Cerebellar cortex (tissue), 1 donor: ENCODE data around the gene SLC7A9.
"Not testable (repeated sequence)": the region's sequence is repeated elsewhere in the genome, so short reads cannot be mapped to it uniquely, and the experiment has no call there.

ENCODE experiments used
- DNase-seq: peaks from one replicate; pipeline ENCODE4 v3.0.0-alpha.2; 2015; ENCODE audit warnings: low spot score

The SLC7A9 gene

GRCh38 chr19:32881766-32882165 lies 12.2 kb upstream of the SLC7A9 start:
- DNase-seq: no peak

GRCh38 chr19:32880622-32881021 lies 11.1 kb upstream of the SLC7A9 start:
- DNase-seq: no peak

- DNase-seq: no peak
Measured at GRCh38 chr19:32879741-32880140, 10.2 kb upstream of the SLC7A9 start.

- DNase-seq: no peak
Measured at GRCh38 chr19:32878988-32879387, 9.4 kb upstream of the SLC7A9 start.

GRCh38 chr19:32877977-32878745 lies 8.6 kb upstream of the SLC7A9 start:
- no peak for DNase-seq

DNA sequence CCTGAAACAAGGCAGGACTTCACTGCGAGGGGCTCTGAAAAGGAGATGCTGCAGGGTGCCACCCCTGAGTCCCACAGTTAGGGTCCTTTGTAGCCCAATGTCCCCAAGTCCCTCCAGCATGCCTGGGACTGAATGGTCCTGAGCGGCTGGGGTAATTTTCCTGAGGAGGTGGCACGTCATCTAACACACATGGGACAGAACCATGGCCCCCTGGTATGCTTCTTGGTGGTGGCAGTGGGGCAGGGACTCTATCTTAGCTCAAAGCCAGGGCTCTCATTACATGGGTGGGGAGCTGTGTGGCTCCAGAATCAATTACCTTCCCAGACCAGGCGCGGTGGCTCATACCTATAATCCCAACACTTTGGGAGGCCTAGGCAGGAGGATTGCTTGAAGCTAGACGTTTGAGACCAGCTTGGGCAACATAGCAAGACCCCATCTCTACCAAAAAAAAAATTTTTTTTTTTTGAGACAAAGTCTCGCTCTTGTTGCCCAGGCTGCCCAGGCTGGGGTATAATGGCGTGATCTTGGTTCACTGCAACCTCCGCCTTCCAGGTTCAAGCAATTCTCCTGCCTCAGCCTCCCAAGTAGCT lies 7.9 kb upstream of the SLC7A9 start:
- DNase-seq: no peak

DNA sequence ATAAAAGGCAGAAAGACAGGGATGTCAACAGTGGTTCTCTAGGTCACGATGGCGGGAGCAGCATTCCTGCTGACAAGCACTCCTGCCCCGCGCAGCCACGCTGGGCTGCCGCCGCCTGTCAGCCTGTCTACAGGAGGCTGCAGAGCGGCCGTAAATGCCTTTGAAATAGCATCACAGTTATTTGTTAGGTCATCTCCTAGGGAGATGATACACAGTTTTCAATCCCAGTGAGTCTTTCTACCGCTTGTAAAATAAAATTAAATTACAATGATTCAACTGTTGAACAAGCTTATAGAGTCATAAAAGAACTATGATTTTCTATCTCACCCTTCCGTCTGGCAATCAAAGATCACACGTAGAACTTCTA lies 7.3 kb upstream of the SLC7A9 start:
- no peak for DNase-seq

GRCh38 chr19:32876236-32876918 lies 6.8 kb upstream of the SLC7A9 start:
- no peak for DNase-seq

DNA sequence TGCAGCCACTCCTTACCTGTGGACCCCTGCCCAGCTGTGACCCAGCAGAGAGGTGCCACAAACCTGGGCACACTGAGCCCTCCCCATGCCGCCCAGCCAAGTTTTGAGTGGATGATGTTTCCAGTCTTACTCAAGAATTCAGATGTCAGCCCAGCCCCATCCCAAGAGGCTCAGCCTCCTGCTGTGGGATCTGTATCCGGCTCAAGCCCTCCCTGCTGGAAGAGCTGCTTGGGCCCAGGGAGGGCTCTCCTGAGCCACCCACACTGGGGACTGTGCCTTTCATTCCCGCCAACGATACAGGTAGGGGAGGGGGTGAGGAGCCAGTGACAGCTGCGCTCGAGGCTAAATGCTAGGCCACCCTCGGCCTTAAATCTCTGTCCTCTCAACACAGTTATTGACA lies 5.9 kb upstream of the SLC7A9 start:
- no peak for DNase-seq

- DNase-seq: no peak
Measured at GRCh38 chr19:32874605-32875004, 5.0 kb upstream of the SLC7A9 start.

DNA sequence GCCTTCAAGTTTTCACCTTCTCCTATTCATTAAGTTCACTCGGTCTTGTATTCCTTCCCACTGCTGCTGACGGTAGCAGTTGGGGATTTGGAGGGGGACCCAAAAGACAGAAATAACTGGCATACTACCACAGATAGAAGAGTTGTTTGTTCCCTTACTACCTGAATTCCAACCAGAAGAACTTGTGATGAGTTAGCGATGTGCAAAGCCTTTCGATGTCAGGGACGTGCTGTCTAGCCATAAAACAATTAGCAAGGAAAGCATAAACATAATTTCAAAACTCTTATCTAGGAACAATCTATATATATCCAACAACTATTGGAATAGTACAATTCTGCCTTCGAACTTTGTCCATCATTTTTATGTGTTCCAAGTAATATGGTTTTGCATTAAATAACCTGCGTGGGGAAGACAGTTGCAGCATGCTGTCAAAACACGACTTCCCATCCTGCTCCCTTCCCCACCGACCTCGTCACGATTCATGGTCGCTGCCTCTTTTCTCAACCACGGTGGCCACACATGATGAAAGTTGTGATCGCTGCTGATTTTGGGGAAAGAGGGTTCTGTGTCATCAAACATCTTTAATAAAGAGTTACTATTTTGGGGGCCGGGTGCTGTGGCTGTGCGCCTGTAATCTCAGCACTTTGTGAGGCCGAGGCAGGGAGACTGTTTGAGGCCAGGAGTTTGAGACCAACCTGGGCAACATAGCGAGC lies 3.8 kb upstream of the SLC7A9 start:
- DNase-seq: no peak

DNA sequence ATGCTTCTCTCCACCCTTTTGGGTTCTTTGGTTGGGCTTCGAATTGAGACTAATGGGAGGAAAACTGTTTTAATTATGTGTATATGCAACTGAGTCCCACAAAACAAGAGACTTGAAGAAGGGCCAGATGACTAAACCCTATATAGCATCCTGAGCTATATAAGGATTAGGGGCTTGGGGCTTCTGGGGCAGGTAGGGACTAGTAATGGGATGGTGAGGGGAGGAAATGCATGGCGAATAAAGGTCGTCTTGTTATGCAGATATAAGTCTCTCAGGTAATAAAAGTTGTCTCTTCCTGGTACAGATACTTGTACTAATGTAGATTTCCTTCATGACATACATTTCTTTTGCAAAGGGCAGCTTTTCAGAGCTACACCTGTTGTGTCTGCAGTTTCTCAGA lies 2.8 kb upstream of the SLC7A9 start:
- DNase-seq: no peak

GRCh38 chr19:32870981-32871451 lies 1.4 kb upstream of the SLC7A9 start:
- DNase-seq: no peak

- no peak for DNase-seq
Measured at GRCh38 chr19:32869966-32870573, 503 bp upstream of the SLC7A9 start.

- no peak for DNase-seq
Measured at GRCh38 chr19:32868206-32868950, 1.2 kb downstream of the SLC7A9 start.

- DNase-seq: not testable (repeated sequence)
Measured at GRCh38 chr19:32867436-32867835, 2.1 kb downstream of the SLC7A9 start.

GRCh38 chr19:32866564-32867265 lies 2.9 kb downstream of the SLC7A9 start:
- no peak for DNase-seq

- no peak for DNase-seq
Measured at GRCh38 chr19:32866061-32866460, 3.5 kb downstream of the SLC7A9 start.

GRCh38 chr19:32865326-32865725 lies 4.2 kb downstream of the SLC7A9 start:
- DNase-seq: no peak

- no peak for DNase-seq
Measured at GRCh38 chr19:32864318-32865007, 5.1 kb downstream of the SLC7A9 start.
